Skin epidermis (tissue), 12 donors: ENCODE results near the gene KDM4C.

Experiments used
- H3K27ac ChIP-seq, 21 experiments: fragments of 200-600 bp; sonication (generic) in 11 of 21; one replicate each; pipeline ENCODE4 v1.5.0; 2020; ENCODE audit warnings: mild to moderate bottlenecking in 3 of 21, inconsistent platforms in 2 of 21, moderate library complexity in 2 of 21
- H3K4me3 ChIP-seq, 7 experiments: fragments of 200-600 bp; sonication (generic) in 2 of 7; one replicate each; pipeline ENCODE4 v1.5.0; 2020; ENCODE audit warnings: inconsistent platforms in 2 of 7, mild to moderate bottlenecking in 2 of 7, moderate library complexity in 1 of 7

KDM4C gene

GRCh38 chr9:6923086-6923485, 165.3 kb downstream of the KDM4C start:
- Histone ChIP-seq H3K4me3 (no peak overlapping the region), H3K27ac (no peak overlapping the region)

- Histone ChIP-seq H3K4me3 (no peak overlapping the region), H3K27ac (no peak overlapping the region)
Measured at GRCh38 chr9:6924149-6924548, 166.4 kb downstream of the KDM4C start.

GRCh38 chr9:6924988-6925563, 167.3 kb downstream of the KDM4C start:
- Histone ChIP-seq H3K4me3 (no peak overlapping the region), H3K27ac (no peak overlapping the region)

- Histone ChIP-seq H3K27ac (no peak overlapping the region), H3K4me3 (no peak overlapping the region)
Measured at GRCh38 chr9:6925836-6926235, 168.1 kb downstream of the KDM4C start.

GRCh38 chr9:6926436-6926835, 168.7 kb downstream of the KDM4C start:
- Histone ChIP-seq H3K4me3 (no peak overlapping the region), H3K27ac (no peak overlapping the region)

- Histone ChIP-seq H3K27ac (no peak overlapping the region), H3K4me3 (no peak overlapping the region)
Measured at GRCh38 chr9:6927838-6928237, 170.1 kb downstream of the KDM4C start.

- no peak overlapping the region for H3K4me3 ChIP-seq
- H3K27ac ChIP-seq: no peak overlapping the region
Measured at GRCh38 chr9:6928863-6929262, 171.1 kb downstream of the KDM4C start.

- H3K27ac ChIP-seq: no peak overlapping the region
- no peak overlapping the region for H3K4me3 ChIP-seq
Measured at GRCh38 chr9:6929441-6930215, 171.9 kb downstream of the KDM4C start.

- Histone ChIP-seq H3K27ac (no peak overlapping the region), H3K4me3 (no peak overlapping the region)
Measured at GRCh38 chr9:6930827-6931226, 173.1 kb downstream of the KDM4C start.

- Histone ChIP-seq H3K27ac (no peak overlapping the region), H3K4me3 (no peak overlapping the region)
Measured at GRCh38 chr9:6931913-6932312, 174.1 kb downstream of the KDM4C start.

GRCh38 chr9:6936103-6936502, 178.3 kb downstream of the KDM4C start:
- H3K4me3 ChIP-seq: no peak overlapping the region
- H3K27ac ChIP-seq: no peak overlapping the region

GRCh38 chr9:6937209-6937608, 179.4 kb downstream of the KDM4C start:
- H3K4me3 ChIP-seq: no peak overlapping the region

GRCh38 chr9:6938447-6938846, 180.7 kb downstream of the KDM4C start:
- Histone ChIP-seq H3K27ac (no peak overlapping the region), H3K4me3 (no peak overlapping the region)

More at GRCh38 chr9:6937209-6937608, 179.4 kb downstream of the KDM4C start:
- H3K27ac ChIP-seq: no peak overlapping the region

GRCh38 chr9:6938873-6939272, 181.1 kb downstream of the KDM4C start:
- Histone ChIP-seq H3K4me3 (no peak overlapping the region), H3K27ac (no peak overlapping the region)

GRCh38 chr9:6941501-6941900, 183.7 kb downstream of the KDM4C start:
- Histone ChIP-seq H3K27ac (no peak overlapping the region), H3K4me3 (no peak overlapping the region)

GRCh38 chr9:6942406-6942805, 184.6 kb downstream of the KDM4C start:
- H3K27ac ChIP-seq: no peak overlapping the region
- H3K4me3 ChIP-seq: no peak overlapping the region

GRCh38 chr9:6943293-6943692, 185.5 kb downstream of the KDM4C start:
- Histone ChIP-seq H3K4me3 (no peak overlapping the region), H3K27ac (no peak overlapping the region)

- no peak overlapping the region for H3K4me3 ChIP-seq
- H3K27ac ChIP-seq: no peak overlapping the region
Measured at GRCh38 chr9:6944093-6944551, 186.3 kb downstream of the KDM4C start.

GRCh38 chr9:6944896-6945295, 187.1 kb downstream of the KDM4C start:
- Histone ChIP-seq H3K27ac (no peak overlapping the region), H3K4me3 (no peak overlapping the region)

GRCh38 chr9:6945816-6946215, 188.0 kb downstream of the KDM4C start:
- H3K4me3 ChIP-seq: no peak overlapping the region
- no peak overlapping the region for H3K27ac ChIP-seq

- Histone ChIP-seq H3K27ac (no peak overlapping the region), H3K4me3 (no peak overlapping the region)
Measured at GRCh38 chr9:6946583-6947166, 188.9 kb downstream of the KDM4C start.
